ENCODE measurements around the gene C20orf173.

- TF ChIP-seq CTCF (IDR thresholded peaks at IDR 0.05) (no peak), POLR2A (IDR thresholded peaks at IDR 0.05) (no peak), EP300 (IDR thresholded peaks at IDR 0.05) (no peak)
Observed at GRCh38 chr20:35552914-35553313, 23.5 kb upstream of the C20orf173 start.
